Embryonic facial prominence (tissue), 1 donor: ENCODE results near the gene TPM3.
"Not testable (repeated sequence)": the region's sequence is repeated elsewhere in the genome, so short reads cannot be mapped to it uniquely, and the experiment has no call there.

Experiments
- DNase-seq: peaks from one replicate; pipeline ENCODE4 v3.0.0-alpha.2; 2016; ENCODE audit errors: extremely low spot score

TPM3 gene

GRCh38 chr1:154191990-154192461, at the start of gene TPM3:
TSS of gene TPM3 (minus strand) at chr1:154192100. CDS start at chr1:154192018, 82 bp downstream.
- no peak for DNase-seq

- DNase-seq, result no peak
These were observed 48.5 kb upstream of the TPM3 start for GRCh38 chr1:154240294-154240833.

GRCh38 chr1:154239491-154239890, 47.6 kb upstream of the TPM3 start:
- no peak for DNase-seq

GRCh38 chr1:154237880-154238506, 46.1 kb upstream of the TPM3 start:
- DNase-seq, result no peak

GRCh38 chr1:154237435-154237834, 45.5 kb upstream of the TPM3 start:
- no peak for DNase-seq

- DNase-seq, result no peak
These were observed 45.0 kb upstream of the TPM3 start for GRCh38 chr1:154236855-154237254.

GRCh38 chr1:154233127-154233526, 41.2 kb upstream of the TPM3 start:
- DNase-seq, result not testable (repeated sequence)

- DNase-seq, result not testable (repeated sequence)
These were observed 39.2 kb upstream of the TPM3 start for GRCh38 chr1:154231112-154231511.

- DNase-seq, result no peak
These were observed 33.5 kb upstream of the TPM3 start for GRCh38 chr1:154225370-154225769.

GRCh38 chr1:154223621-154224020, 31.7 kb upstream of the TPM3 start:
- no peak for DNase-seq

- DNase-seq, result no peak
These were observed 31.0 kb upstream of the TPM3 start for GRCh38 chr1:154222918-154223317.

GRCh38 chr1:154222518-154222917, 30.6 kb upstream of the TPM3 start:
- no peak for DNase-seq

GRCh38 chr1:154221278-154222001, 29.5 kb upstream of the TPM3 start:
- DNase-seq, result peak; percentile 48

GRCh38 chr1:154220970-154221277, 29.0 kb upstream of the TPM3 start:
- no peak for DNase-seq

- DNase-seq, result peak; percentile 97
These were observed 28.4 kb upstream of the TPM3 start, which contains the start of gene UBAP2L for GRCh38 chr1:154220071-154220969. TSS of gene UBAP2L (plus strand) at chr1:154220955. CDS start at chr1:154225124, 4,169 bp downstream.

GRCh38 chr1:154219541-154219940, 27.6 kb upstream of the TPM3 start:
- DNase-seq, result no peak

GRCh38 chr1:154218545-154218944, 26.6 kb upstream of the TPM3 start:
- no peak for DNase-seq

GRCh38 chr1:154213274-154213673, 21.4 kb upstream of the TPM3 start:
- no peak for DNase-seq

- no peak for DNase-seq
These were observed 20.2 kb upstream of the TPM3 start for GRCh38 chr1:154212083-154212482.

GRCh38 chr1:154208677-154209388, 16.9 kb upstream of the TPM3 start:
- DNase-seq, result no peak

- no peak for DNase-seq
These were observed 15.4 kb upstream of the TPM3 start for GRCh38 chr1:154207262-154207661.
